SK-N-SH treated with all-trans-retinoic acid at 6 μM for 48 hours (cell line): ENCODE data around the gene ZBTB8OS.

Source experiments
- ATAC-seq: fragments of 200-7000 bp; cut with Tn5 transposase; 3 replicates; pipeline ENCODE4 v1.9.1; 2020; ENCODE audit warnings: mild to moderate bottlenecking, moderate library complexity
- ARNTL ChIP-seq: fragments of 450-650 bp; formaldehyde crosslinking; IDR thresholded peaks from 2 replicates; pipeline ENCODE4 v1.5.0; 2020; ENCODE audit warnings: low read depth, mild to moderate bottlenecking, moderate library complexity, borderline replicate concordance
- CREB5 ChIP-seq: fragments of 250-450 bp; sonication (Bioruptor Pico); IDR thresholded peaks from 2 replicates; pipeline ENCODE4 v1.5.1; 2020; ENCODE audit warnings: low read depth, mild to moderate bottlenecking, moderate library complexity
- CSDC2 ChIP-seq: fragments of 250-450 bp; sonication (Bioruptor Pico); IDR thresholded peaks from 2 replicates; pipeline ENCODE4 v1.5.0; 2020; ENCODE audit warnings: mild to moderate bottlenecking, moderate library complexity
- CSRNP3 ChIP-seq: fragments of 250-450 bp; sonication (Bioruptor Pico); IDR thresholded peaks from 2 replicates; pipeline ENCODE4 v1.5.1; 2021; ENCODE audit warnings: mild to moderate bottlenecking, moderate library complexity
- ESRRG ChIP-seq: fragments of 250-450 bp; sonication (Bioruptor Pico); IDR thresholded peaks from 2 replicates; pipeline ENCODE4 v1.6.1; 2021; ENCODE audit warnings: mild to moderate bottlenecking
- GLIS3 ChIP-seq: fragments of 250-450 bp; sonication (Bioruptor Pico); IDR thresholded peaks from 2 replicates; pipeline ENCODE4 v1.5.0; 2020; ENCODE audit warnings: mild to moderate bottlenecking, moderate library complexity
- ISL1 ChIP-seq: fragments of 250-450 bp; sonication (Bioruptor Pico); IDR thresholded peaks from 2 replicates; pipeline ENCODE4 v2.1.2; 2022; ENCODE audit warnings: mild to moderate bottlenecking, moderate library complexity
- PATZ1 ChIP-seq: fragments of 250-450 bp; sonication (Bioruptor Pico); IDR thresholded peaks from 2 replicates; pipeline ENCODE4 v1.8.0; 2020; ENCODE audit warnings: mild to moderate bottlenecking, moderate library complexity, borderline replicate concordance
- POU6F1 ChIP-seq: fragments of 250-450 bp; sonication (Bioruptor Pico); IDR thresholded peaks from 2 replicates; pipeline ENCODE4 v1.8.0; 2021; ENCODE audit warnings: low read depth, mild to moderate bottlenecking, moderate library complexity, borderline replicate concordance
- RARB ChIP-seq: fragments of 250-450 bp; sonication (Bioruptor Pico); IDR thresholded peaks from 2 replicates; pipeline ENCODE4 v1.8.0; 2021; ENCODE audit warnings: mild to moderate bottlenecking, moderate library complexity
- SNAI2 ChIP-seq: fragments of 250-450 bp; sonication (Bioruptor Pico); IDR thresholded peaks from 2 replicates; pipeline ENCODE4 v1.5.0; 2020; ENCODE audit warnings: mild to moderate bottlenecking, moderate library complexity
- TCF4 ChIP-seq: fragments of 250-450 bp; sonication (Bioruptor Pico); IDR thresholded peaks from 2 replicates; pipeline ENCODE4 v1.8.0; 2021; ENCODE audit warnings: mild to moderate bottlenecking, moderate library complexity, borderline replicate concordance
- TOX ChIP-seq: fragments of 250-450 bp; sonication (Bioruptor Pico); IDR thresholded peaks from 2 replicates; pipeline ENCODE4 v1.8.0; 2021; ENCODE audit warnings: mild to moderate bottlenecking, moderate library complexity, borderline replicate concordance
- TSHZ2 ChIP-seq: fragments of 250-450 bp; sonication (Bioruptor Pico); IDR thresholded peaks from 2 replicates; pipeline ENCODE4 v1.5.0; 2020; ENCODE audit warnings: mild to moderate bottlenecking, moderate library complexity
- ZFP3 ChIP-seq: fragments of 250-450 bp; sonication (Bioruptor Pico); IDR thresholded peaks from 2 replicates; pipeline ENCODE4 v1.5.0; 2020; ENCODE audit warnings: mild to moderate bottlenecking, moderate library complexity
- ZNF565 ChIP-seq: fragments of 450-650 bp; formaldehyde crosslinking; conservative IDR thresholded peaks from 2 replicates; pipeline ENCODE4 v1.5.0; 2020; ENCODE audit warnings: low read depth, mild to moderate bottlenecking, moderate library complexity
- ZNF70 ChIP-seq: fragments of 450-650 bp; formaldehyde crosslinking; IDR thresholded peaks from 2 replicates; pipeline ENCODE4 v1.5.0; 2020; ENCODE audit warnings: mild to moderate bottlenecking, moderate library complexity
- ZNF8 ChIP-seq: fragments of 450-650 bp; formaldehyde crosslinking; IDR thresholded peaks from 2 replicates; pipeline ENCODE4 v1.5.0; 2020; ENCODE audit warnings: mild to moderate bottlenecking, moderate library complexity

Gene ZBTB8OS

GRCh38 chr1:32611859-32612188 lies 38.5 kb downstream of the ZBTB8OS start:
- ATAC-seq, result peak; percentile 66
- no peak for TF ChIP-seq ZNF8 (CRISPR knock-in tag)
- TF ChIP-seq CREB5 (CRISPR knock-in tag), result no peak
- no peak for TF ChIP-seq ARNTL (CRISPR knock-in tag)
- no peak for TF ChIP-seq CSRNP3 (CRISPR knock-in tag)
- no peak for TF ChIP-seq ESRRG (CRISPR knock-in tag)
- TF ChIP-seq CSDC2 (CRISPR knock-in tag), result no peak
- TF ChIP-seq ZNF70, result no peak
- no peak for TF ChIP-seq POU6F1 (CRISPR knock-in tag)
- no peak for TF ChIP-seq TSHZ2 (CRISPR knock-in tag)
- no peak for TF ChIP-seq TOX

- TF ChIP-seq ISL1 (no peak), ESRRG (CRISPR knock-in tag) (no peak), CSRNP3 (CRISPR knock-in tag) (no peak), RARB (CRISPR knock-in tag) (no peak), ZFP3 (CRISPR knock-in tag) (no peak), SNAI2 (CRISPR knock-in tag) (no peak), ZNF8 (CRISPR knock-in tag) (no peak), ZNF70 (no peak), CREB5 (CRISPR knock-in tag) (no peak), TSHZ2 (CRISPR knock-in tag) (no peak), POU6F1 (CRISPR knock-in tag) (no peak), ZNF565 (CRISPR knock-in tag) (no peak), PATZ1 (CRISPR knock-in tag) (no peak), ARNTL (CRISPR knock-in tag) (no peak), GLIS3 (CRISPR knock-in tag) (no peak), TOX (no peak), TCF4 (no peak)
- TF ChIP-seq, all 23 proteins: peak for 0
- no peak for ATAC-seq
These were observed 41.2 kb downstream of the ZBTB8OS start for GRCh38 chr1:32609180-32609579.
